ENCODE data around the gene PNPLA7.
A peak's percentile ranks its signal among the peaks of the same experiment; 100 is the strongest.

PNPLA7 gene

DNA sequence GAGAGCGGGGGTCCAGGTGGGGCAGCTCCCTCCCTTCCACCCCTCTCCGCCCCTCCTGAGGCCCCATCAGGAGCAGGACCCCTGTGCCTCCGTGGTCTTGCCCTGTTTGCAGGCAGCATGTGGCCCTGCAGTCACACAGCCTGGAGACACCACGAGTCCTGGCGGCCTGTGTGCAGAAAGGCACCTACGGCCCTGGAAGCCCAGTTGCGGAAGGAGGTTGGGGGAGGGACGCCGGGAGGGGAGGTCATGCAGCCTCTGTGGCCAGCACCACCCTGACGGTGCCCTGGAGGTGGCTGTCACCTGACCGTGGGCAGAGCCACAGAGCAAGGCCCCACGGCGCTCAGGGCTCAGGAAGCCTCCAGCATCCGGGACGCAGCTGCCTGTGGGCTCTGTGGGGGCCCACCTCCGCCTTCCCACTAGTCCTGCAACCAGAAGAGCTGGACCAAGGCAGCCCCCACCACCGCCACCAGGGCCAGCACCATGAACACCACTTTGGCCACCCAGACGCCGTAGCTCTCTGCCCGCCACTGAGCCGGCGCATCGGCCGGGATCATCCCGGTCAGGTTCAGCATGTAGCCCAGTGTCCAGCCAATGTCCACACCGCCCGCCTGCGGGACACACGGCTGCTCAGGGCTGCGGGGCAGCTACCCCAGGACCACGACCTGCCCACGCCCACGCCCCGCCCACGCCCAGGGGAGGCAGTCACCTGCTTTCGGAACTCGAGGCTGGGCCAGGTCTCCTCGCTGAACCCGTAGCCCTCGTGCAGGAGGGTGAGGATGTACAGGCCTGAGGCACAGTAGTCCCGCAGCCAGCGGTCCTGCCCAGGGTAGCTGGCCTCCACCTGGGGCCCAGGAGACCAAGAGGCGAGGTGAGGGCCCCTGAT, 115.5 kb downstream of the PNPLA7 start:
- no peak for ATAC-seq
- no peak for DNase-seq

DNA sequence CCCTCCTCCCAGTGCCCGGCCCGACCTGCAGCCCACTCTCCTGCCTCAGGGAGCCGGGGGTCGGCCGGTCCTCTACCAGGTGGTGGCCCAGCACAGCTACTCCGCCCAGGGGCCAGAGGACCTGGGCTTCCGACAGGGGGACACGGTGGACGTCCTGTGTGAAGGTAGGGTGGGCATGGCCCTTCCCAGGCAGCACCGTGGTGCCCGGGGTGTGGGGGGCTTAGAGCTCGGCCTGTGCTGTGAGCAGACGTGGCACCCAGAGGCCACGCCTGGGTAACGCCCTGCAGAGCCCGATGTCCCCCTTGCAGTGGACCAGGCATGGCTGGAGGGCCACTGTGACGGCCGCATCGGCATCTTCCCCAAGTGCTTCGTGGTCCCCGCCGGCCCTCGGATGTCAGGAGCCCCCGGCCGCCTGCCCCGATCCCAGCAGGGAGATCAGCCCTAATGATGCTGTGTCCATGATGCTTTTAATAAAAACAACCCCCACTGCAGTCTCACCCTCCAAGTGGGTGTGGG, 116.2 kb downstream of the PNPLA7 start:
- DNase-seq: no peak
- ATAC-seq: no peak

DNA sequence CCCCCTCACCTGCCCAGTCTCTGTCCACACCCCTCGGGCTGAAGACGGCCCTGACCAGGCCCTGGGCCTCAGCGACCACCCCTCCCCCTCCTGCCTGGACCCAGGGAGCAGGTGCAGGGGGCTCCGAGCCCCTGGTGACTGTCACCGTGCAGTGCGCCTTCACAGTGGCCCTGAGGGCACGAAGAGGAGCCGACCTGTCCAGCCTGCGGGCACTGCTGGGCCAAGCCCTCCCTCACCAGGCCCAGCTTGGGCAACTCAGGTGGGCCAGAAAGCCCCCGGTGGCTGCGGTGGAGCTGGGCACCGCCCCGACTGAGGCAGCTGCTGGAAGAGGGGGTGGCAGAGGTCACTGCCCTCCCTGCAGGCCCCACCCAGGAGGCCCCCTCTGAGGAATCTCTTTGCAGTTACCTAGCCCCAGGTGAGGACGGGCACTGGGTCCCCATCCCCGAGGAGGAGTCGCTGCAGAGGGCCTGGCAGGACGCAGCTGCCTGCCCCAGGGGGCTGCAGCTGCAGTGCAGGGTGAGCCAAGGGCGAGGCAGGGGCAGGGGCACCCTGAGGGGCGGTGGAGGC, 116.8 kb downstream of the PNPLA7 start:
- DNase-seq (no peak), ATAC-seq (no peak)

DNA sequence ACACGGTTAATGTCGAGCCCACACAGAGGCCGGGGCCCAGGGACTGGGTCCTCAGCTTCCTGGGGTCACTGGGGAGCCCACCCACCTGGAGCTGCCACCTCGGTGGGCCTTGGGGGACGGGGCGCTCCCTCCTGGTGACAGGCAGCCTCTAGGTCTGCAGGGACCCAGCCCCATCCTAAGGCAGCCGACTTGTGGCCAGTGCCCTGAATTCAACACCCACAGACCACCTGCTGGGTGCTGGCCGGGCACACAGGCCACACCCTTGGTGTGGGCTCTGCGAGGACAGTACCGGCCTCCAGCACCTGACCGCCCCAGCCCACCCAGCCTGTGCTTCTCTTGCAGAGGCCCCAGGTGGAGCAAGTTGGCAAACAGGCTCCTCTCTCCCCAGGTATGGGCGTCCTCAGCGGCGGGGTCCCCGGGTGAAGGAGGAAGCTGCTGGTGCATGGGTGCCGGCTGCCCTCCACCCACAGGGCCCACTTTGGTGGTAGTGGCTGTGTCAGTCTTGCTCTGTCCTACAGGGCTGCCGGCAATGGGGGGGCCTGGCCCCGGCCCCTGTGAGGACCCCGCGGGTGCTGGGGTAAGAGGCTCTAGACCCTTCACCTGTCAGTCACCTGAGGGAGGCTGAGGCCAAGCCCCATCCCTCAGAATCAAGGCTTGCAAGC, 117.4 kb downstream of the PNPLA7 start:
- ATAC-seq: no peak
- DNase-seq: no peak

DNA sequence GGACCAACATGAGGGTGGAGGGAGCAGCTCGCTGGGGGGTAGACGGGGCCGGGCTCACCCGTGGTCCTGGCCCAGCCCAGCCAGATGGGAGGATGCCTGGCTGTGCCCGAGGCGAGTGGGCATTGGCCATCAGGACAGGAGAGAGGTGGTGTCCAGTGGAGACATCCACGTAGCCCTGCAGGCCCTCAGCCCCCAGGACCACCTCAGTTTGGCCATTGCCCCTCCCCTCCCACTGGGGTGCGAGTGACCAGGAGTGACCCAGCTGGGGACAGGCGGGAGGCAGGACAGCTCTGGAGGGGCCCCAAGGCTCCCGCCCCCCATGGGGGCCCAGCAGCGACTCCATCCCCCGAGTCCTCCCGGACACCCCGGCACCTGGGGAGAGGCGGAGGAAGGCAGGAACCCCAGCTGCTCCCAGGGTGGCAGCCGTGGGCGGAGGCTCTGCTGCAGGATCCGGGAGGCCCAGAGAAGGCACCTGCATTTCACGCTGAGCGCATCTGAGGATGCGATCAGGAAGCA, 118.7 kb downstream of the PNPLA7 start:
- DNase-seq: no peak
- ATAC-seq: no peak

DNA sequence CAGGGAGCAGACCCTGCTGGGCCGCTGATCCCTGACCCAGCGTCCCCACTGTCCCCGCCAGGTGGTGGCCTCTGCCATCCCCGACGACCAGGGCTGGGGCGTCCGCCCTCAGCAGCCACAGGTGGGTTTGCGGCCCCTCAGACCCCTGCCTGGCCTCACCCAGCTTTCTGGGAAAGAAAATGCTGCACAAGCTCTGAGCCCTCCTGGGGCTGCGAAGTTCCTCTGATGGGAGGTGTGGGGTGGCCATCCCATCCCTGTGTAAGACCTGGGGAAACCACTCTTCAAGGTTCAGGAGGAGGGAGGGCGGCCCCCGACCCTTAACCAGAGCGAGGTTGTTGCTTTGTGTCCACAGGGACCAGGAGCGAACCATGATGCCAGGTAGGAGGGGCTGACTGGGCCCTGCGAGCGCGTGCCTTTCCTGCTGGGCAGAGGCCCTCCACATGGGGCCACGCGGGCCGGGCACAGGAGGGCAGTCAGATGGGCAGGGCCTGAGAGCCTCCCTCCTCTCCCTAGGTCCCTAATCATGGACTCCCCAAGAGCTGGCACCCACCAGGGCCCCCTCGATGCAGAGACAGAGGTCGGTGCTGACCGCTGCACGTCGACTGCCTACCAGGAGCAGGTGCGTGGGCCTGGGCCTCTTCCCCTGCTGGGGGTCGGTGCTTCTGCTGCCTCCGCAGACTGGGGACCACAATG, 119.3 kb downstream of the PNPLA7 start:
- no peak for ATAC-seq

DNA sequence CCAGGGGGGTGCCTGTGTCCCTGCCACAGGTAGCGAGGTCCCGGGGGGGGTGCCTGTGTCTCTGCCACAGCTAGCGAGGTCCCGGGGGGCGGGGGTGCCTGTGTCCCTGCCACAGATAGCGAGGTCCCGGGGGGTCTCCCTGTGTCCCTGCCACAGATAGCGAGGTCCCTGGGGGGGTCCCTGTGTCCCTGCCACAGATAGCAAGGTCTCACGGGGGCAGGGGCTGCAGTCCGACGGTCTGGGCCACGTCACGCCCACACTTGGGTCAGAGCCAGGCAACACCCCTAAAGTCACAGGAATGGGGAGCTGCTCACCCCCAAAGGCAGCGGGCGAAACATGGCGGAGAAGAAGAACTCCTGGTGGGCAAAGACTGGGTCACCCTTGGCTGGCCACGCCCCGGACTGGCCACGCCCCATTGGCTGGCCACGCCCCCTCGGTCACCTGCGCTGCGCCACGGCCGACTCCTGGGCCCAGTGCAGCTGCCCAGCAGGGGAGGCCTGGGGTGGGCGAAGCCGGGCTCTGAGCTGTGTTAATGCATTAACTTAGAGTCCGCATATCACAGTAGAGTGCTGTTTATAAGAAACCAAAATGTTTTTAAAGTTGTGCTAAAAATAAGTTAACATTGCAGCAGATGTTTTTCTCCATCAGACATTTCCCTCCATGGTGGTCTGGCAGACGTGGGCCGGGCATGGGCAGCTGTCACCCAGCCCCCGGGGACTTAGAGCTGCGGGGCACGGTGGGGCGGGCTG, 120.1 kb downstream of the PNPLA7 start:
- DNase-seq: no peak
- no peak for ATAC-seq

More for the DNA sequence above, 119.3 kb downstream of the PNPLA7 start:
- no peak for DNase-seq

DNA sequence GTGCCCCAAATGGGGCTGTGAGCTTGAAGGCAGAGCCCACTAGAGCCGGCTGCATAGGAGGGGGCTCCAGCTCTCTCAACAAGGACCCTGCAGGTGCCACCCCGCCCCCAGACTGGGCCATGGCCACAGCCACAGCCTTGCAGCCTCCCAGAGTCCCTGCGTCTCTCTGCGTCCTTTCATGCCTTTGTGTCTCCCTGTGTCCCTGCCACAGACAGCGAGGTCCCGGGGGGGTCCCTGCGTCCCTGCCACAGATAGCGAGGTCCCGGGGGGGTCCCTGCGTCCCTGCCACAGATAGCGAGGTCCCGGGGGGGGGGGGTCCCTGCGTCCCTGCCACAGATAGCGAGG, 120.7 kb downstream of the PNPLA7 start:
- no peak for ATAC-seq
- no peak for DNase-seq

DNA sequence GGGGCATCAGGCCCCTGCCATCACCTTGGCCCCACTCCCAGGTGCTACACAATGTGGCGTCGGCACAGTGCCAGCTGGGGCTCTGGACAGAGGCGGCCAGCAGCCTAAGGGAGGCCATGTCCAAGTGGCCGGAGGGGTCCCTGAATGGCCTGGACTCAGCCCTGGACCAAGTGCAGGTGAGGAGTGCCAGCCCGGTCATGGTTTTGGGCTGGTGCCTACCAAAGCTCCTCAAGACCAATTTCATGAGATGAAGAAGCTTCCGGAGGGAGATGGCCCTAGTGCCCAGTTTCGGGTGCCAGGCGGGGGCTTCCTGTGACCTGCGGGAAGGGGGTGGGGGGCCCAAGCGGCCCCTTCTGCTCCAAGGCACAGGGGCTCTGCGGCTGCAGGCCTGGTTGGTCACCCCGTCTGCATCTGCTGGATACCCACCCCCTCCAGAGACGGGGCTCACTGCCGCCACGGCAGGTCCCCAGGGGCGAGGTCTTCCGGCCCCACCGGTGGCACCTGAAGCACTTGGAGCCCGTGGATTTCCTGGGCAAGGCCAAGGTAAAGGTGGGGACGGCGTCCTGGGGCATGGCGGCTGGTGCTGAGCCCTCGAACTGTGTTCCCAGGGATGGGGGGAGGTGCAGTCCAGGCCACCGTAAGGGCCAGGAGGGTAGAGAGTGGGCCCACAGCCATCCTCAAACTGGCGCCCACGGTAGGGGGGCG, 121.2 kb downstream of the PNPLA7 start:
- no peak for ATAC-seq
- no peak for DNase-seq

DNA sequence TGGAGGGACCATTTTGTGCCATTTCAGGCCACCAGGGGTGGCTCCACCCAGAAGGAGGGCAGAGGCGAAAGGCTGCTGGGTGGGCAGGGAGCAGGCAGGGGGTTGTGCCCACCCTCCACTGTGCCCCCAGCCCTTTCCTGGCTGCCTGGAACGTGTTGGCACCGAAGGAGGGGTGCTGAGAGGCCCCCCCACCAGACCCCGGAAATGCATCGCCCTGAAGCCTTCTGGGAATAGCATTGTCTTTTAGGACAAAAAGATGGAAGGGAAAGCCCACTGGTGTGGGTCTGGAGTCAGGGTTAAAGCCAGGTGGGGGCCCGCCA, 121.9 kb downstream of the PNPLA7 start:
- ATAC-seq: no peak
- no peak for DNase-seq

DNA sequence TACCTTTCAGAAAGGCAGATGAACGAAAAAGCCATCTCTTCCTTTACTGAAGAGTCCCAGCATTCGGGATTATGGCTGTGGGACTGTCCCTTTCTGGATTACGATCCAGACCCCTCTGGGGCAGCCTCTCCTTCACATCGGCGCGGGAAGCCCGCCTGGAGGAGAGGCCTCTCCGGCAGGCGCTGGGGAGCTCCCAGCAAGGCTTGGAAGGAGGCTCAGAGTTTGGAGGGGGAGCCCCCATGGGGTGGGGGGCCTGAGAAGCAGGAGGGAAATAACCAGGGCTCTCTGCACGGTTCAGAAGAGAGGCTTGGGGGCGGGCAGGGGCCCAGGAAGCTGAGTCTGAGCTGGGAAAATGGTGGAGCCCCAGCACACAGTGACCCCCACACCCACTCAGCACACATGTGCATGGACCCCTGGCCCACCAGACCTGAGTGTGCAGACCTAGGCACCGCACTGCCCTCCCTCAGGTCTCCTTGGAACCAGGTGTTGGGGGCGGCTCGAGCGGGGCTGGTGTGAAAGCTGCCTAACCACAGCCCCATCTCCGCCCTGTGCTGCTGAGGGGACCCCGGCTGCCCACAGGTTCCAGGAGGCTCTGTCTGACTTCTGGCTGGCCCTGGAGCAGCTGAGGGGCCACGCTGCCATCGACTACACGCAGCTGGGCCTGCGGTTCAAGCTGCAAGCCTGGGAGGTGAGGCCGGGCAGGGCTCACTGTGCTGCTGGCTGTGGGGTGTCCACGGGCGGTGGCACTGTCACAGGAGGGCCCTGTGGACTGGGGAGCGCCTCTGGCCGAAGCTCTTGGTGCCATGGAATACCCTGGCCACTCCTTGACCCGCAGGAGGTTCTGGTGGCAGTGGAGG, 122.5 kb downstream of the PNPLA7 start:
- DNase-seq: no peak
- no peak for ATAC-seq

DNA sequence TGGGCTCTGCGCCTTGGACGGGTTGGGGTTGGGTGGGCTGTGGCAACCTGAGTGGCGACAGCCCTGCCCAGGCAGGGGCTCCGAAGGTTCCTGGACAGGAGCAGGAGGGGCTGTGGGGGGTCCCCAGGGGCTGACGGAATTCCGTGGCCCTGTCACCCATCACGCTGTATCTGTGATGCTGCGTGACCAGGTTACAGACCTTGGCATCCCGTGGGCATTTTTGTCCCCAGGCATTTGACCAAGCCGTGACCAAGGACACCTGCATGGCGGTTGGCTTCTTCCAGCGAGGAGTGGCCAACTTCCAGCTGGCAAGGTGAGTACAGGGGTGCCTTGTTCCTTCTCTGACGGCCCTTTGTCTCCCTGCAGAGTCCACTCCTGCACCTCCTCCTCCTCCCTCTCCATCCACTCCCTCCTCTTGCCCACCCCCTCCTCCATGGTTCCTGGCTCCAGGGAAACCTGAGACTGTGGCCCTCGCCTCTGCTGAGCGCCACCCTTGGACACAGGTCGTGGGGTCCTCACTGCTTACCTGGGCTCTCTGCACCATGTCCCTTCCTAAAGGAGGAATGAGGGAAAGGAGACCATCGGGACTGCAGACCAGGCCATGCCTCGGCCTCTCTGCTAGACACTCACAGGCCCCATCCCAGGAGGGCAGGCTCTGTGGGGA, 124.1 kb downstream of the PNPLA7 start:
- ATAC-seq: no peak
- no peak for DNase-seq

DNA sequence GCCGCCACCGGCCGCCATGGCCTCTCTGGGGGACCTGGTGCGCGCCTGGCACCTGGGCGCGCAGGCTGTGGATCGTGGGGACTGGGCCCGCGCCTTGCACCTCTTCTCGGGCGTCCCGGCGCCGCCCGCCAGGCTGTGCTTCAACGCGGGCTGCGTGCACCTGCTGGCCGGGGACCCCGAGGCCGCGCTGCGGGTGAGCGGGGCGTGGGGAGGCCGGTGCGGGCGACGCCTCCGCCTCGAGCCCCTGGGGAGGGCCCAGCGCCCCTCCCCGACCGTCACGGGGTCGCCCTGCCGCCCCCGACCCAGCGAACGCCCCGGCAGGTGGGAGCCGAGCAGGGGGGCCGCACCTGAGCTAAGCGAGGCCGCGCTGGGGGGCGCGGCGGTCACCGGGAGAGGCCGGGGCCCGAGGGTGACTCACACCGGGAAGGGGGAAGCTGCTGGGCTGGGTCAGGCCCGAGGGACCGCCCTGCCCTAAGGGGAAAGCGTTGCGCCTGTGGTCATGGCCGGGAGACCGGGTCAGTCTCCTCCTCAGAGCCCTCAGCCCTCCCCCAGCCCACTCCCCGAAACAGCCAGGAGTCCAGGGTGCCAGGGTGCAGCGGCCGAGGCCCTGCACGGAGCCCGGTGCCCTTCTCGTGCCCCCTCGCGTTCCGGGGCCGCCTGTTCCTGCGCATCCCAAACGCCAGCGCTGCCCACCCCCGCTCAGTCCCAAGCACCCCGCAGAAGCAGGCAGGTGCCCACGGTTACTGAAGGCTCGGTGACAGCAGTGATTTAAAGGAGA, 126.5 kb downstream of the PNPLA7 start:
- DNase-seq (no peak), ATAC-seq (no peak)

DNA sequence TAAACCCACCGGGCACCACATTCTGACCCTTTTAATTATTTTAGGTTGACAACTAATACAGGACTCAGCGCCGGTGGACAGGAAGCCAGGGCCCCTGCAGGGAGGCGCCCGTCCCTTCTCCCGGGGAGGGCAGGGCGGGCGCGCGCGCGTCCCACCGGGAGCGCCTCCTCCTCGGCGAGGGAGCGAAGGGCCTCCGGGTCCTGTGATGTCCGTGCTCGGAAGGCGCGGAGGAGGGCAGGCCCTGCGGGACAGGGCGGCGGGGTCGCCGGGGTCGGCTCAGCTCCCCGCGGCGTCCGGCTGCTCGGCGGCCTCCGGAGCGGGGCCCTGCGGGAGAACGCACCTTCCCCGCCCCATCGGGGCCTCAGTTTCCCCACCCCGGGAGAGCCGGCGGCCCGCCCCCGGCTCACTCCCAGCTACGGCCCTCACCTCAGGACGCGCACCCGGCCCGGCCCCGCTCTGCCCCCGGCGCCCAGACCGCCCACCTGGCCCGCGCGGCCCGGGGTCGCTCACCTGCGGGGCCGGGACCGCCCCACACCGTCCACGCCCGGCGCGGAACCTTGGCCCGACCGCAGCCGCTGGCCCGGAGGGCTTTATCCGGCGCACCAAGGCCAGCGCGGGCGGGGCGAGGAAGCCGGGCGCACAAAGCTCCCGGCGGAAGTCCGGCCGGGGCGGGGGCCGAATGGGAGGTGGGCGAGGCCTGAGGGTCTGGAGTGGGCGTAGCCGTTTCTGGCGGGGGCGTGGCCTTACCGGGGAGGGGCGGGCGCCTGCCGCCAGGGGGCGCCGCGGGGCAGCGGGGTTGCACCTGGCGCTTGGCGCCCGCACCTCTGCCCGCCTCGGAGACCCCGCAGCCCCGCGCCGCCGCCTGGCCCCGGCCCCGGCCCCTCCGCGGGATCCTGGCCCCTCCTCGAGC, 127.3 kb downstream of the PNPLA7 start, which contains the start of the genes EXD3 and NOXA1:
TSS of gene EXD3 (minus strand) at position 559 of the 910 bp plus-strand sequence. CDS start 27,805 bp downstream, outside the sequence.
TSS of gene NOXA1 (plus strand) at position 790 of the 910 bp plus-strand sequence. CDS start 137 bp downstream, outside the sequence.
- ATAC-seq (peak; percentile 91), DNase-seq (peak; percentile 98)

DNA sequence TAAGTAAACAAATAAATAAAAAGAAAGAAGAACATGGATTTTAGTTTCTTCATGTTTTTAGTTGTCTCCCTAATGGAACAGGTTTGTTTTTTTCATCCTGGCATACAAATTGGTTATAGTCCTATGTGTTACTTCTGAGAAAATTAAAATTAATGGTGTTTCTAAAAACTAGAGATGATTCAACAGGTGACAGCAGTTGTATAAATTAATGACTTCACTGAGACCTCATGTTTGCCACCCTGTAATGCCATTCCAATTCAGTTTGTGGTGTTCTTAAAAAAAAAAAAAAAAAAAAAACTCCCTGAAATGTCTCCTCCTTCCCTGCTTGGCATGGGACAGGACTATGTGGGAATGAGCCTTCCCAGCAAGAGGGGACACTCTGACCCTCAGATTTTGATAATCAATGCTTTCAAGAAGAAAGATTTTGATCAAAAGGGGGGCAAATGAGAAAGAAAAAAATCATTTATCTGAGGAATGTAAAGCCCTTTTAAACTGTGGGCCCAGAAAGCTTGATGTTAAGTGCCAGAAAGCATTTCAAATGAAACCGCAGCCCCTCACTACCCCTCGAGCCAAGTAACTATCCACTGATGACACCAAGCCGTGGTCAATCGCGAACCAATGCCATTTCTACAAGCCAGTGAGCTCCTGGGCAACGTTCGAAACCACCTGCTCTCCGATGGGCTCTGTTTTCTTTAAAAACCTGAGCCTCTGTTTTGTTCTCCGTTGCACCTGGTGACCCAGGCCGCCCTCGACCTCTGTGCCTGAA, 128.2 kb downstream of the PNPLA7 start:
- no peak for ATAC-seq
- no peak for DNase-seq

DNA sequence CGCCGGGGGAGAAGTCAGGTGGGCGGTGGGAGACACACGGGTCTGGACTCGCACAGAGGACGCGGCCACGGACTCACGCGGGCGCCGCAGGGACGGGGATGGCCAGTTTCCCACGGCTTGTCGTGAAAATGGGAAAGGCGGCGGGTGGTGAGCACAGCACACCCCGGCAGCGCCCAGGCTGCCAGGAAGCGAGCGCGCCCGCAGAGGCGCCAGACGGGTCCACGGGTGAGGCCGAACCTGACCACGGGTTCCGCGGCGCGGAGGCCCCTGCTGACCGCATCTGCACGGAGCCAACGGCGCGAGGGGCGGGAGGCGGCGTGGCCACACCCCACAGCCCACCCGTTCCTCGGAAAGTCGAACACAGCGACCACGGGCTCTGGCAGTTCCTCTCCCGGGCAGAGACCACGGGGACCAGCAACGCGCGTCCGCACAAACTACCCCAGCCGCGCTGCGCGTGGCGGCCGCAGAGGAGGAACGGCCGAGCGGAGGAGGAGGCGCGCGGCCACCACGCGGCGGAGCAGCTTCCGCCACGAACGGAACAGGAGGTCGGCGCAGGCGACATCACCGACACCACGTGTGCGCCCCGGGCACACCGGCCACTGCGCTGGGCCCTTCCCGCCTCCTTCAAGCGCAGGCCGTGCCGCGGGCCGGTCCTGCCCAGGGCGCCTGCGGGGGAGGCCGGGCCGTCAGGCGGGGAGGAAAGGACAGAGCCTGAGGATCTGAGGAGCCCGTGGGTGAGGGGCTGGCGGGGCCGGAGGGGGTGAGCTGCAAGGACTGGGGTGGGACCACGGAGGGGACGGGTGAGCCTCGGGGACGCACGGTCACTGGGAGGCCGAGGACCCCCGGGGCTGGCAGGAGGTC, 132.8 kb downstream of the PNPLA7 start:
- DNase-seq (no peak), ATAC-seq (no peak)
